Gastroesophageal sphincter (tissue), 4 donors: ENCODE data around the gene UXS1. TPM values are rescaled to one million over a fixed set of nuclear protein-coding genes. Genes with fewer than 3 reads are reported as not detected.

Source experiments
- ATAC-seq: fragments of 150-250 bp; one replicate; pipeline ENCODE4 v1.9.1; 2016; ENCODE audit warnings: mild to moderate bottlenecking, moderate library complexity
- H3K27ac ChIP-seq, 4 donors: fragments of 200-600 bp; sonication (generic) in 3 of 4; 1 replicate in 3 of 4; 2 replicates in 1 of 4; pipeline ENCODE4 v1.5.1; 2016 to 2019
- H3K27me3 ChIP-seq: fragments of 200-600 bp; sonication (generic); one replicate; pipeline ENCODE4 v1.5.1; 2019
- H3K36me3 ChIP-seq, 2 donors: fragments of 200-600 bp; sonication (generic); one replicate each; pipeline ENCODE4 v1.5.1; 2019; ENCODE audit warnings: control low read depth in 1 of 2
- H3K4me1 ChIP-seq, 3 donors: fragments of 200-600 bp; sonication (generic); 1 replicate in 2 of 3; 2 replicates in 1 of 3; pipeline ENCODE4 v1.5.1; 2016 to 2019; ENCODE audit warnings: control low read depth in 2 of 3
- H3K4me3 ChIP-seq, 2 donors: fragments of 200-600 bp; sonication (generic); one replicate each; pipeline ENCODE4 v1.5.1; 2019; ENCODE audit warnings: mild to moderate bottlenecking in 1 of 2, moderate library complexity in 1 of 2
- H3K9me3 ChIP-seq, 3 donors: fragments of 200-600 bp; sonication (generic); one replicate each; pipeline ENCODE4 v1.5.1; 2017 to 2019; ENCODE audit warnings: control low read depth in 2 of 3
- EP300 ChIP-seq: sonication (generic); formaldehyde crosslinking; IDR thresholded peaks from one replicate; pipeline ENCODE4 v1.6.1; 2017; ENCODE audit warnings: antibody characterized with exemption, mild to moderate bottlenecking
- POLR2A ChIP-seq, 2 donors: fragments of 450-650 bp; IDR thresholded peaks; one replicate each; pipeline ENCODE4 v1.6.1; 2017; ENCODE audit warnings: antibody characterized with exemption in 2 of 2, mild to moderate bottlenecking in 2 of 2, moderate library complexity in 1 of 2
- POLR2AphosphoS5 ChIP-seq: sonication (generic); formaldehyde crosslinking; IDR thresholded peaks from one replicate; pipeline ENCODE4 v1.6.1; 2017; ENCODE audit warnings: antibody characterized with exemption
- WGBS, 2 donors: methylation state at CpG; one replicate each; pipeline ENCODE4 v1.1.5; 2018; ENCODE audit warnings: low coverage in 1 of 2; 5-methylcytosine and 5-hydroxymethylcytosine counted together
- total RNA-seq, 4 donors: library from RNA; depleted of rRNA; stranded (reverse); fragments of >200 nt; gene quantifications; one replicate each; pipeline ENCODE4 v1.1.0, GENCODE V29; 2016
- TF ChIP-seq, protein P1 (sequence below), 4 experiments: fragments of 200-600 bp in 2 of 4; fragments of 450-650 bp in 2 of 4; sonication (generic) in 1 of 4; IDR thresholded peaks; one replicate each; pipeline ENCODE4 v1.5.1; 2017 to 2019; ENCODE audit warnings: antibody characterized with exemption in 4 of 4, mild to moderate bottlenecking in 2 of 4, moderate library complexity in 2 of 4

Gene UXS1
- total RNA-seq, 4 donors from 2014 or later, result 34.7 to 58.9 (median 52.1) TPM

DNA sequence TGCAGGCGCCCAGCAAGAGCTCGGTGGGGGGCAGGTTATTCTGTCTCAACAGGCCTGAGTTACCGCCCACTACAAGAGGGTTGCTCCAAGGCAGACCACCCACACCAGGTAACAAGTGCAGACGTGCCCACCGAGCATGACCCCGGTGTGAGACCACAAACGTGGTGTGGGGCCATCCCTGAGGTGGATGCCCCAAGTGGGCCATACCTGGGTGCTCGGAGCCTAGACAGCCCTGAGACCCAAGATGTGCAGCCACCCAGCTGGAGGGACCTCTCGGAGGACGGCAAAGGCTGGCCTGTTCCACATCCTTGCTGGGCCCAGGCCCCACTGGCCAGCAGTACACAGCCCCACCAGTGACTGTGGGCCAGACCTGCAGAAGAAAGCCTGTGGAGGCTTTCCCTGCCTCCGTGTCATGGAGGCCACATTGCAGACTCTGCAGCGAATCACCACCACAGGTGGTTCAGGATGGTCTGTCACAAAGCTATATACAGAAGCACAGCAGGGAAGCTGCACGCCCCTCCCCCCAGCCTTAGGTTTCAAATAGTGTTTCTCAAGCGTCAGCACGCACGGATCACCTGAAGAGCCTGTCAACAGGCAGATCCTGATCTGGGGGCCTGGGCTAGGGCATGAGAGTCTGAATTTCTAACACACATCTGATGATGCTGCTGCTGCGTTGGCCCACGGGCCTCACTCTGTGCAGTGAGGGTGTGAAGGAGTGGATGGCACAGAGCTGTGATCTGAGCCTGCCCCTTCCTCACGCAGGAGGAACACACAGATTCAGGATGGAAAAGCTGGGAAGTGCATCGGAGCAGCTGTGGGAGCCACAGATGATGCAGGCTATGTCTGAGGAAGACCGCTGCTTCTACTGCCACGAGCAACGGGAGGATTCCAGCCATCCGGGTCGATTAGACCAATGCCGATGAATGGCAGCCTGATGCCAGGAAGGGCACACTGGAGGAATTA, 96.8 kb downstream of the UXS1 start:
- Histone ChIP-seq H3K9me3 (no peaks in the 10 kb centered on the region), H3K4me3 (no peak overlapping the region), H3K27me3 (no peaks in the 10 kb centered on the region), H3K4me1 (no peaks in the 10 kb centered on the region), H3K27ac (no peak overlapping the region), H3K36me3 (peaks cover 0 to 92% of the 10 kb centered on the region in 2 donors)
- WGBS, 2 donors, result 95 to 100% methylated on average over 4 to 8 of the region's 26 CpGs
- TF ChIP-seq POLR2A (IDR thresholded peaks at IDR 0.05) (no peak), POLR2AphosphoS5 (no peak), EP300 (no peak)
- TF ChIP-seq, protein P1, sequence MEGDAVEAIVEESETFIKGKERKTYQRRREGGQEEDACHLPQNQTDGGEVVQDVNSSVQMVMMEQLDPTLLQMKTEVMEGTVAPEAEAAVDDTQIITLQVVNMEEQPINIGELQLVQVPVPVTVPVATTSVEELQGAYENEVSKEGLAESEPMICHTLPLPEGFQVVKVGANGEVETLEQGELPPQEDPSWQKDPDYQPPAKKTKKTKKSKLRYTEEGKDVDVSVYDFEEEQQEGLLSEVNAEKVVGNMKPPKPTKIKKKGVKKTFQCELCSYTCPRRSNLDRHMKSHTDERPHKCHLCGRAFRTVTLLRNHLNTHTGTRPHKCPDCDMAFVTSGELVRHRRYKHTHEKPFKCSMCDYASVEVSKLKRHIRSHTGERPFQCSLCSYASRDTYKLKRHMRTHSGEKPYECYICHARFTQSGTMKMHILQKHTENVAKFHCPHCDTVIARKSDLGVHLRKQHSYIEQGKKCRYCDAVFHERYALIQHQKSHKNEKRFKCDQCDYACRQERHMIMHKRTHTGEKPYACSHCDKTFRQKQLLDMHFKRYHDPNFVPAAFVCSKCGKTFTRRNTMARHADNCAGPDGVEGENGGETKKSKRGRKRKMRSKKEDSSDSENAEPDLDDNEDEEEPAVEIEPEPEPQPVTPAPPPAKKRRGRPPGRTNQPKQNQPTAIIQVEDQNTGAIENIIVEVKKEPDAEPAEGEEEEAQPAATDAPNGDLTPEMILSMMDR (IDR thresholded peaks at IDR 0.05), result no peak
- no peak for ATAC-seq

DNA sequence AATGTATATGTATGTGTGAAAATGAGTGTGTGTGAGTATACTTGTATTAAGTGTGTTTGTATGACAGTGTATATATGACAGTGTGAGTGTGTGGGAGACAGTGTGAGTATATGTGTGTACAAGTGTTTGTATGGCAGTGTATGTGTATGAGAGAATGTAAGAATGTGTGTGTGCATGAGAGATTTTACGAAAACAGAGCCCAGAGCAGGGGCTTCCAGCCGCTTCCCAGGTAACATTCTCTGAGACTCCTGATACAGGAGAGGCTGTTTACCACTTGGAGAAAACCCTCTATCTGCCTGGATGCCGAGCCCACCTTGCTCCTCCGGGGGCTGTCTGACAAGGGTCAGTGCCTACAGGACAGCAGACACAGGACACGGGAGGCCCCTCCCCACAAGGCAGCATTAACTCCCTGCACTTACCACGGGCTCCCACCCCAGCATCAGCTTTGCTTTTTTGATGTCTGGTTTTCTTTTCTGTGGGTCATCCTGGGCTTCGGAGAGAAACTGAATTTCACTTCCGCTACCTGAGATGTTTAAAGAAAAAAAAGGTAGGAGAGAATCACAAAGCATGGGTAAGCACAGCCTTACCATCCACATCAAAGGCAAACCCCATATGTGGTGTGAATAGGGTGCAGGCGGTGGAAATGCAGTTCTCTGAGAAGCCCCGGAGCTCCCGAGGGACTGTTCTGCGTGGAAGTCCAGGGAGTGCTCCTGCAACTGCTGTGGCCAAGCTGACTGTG, 97.6 kb downstream of the UXS1 start:
- no peak for ATAC-seq
- Histone ChIP-seq H3K9me3 (no peaks in the 10 kb centered on the region), H3K27me3 (no peaks in the 10 kb centered on the region), H3K4me1 (no peaks in the 10 kb centered on the region), H3K36me3 (peaks cover 0 to 90% of the 10 kb centered on the region in 2 donors), H3K27ac (no peak overlapping the region), H3K4me3 (no peak overlapping the region)
- WGBS, 2 donors, result 79 to 90% methylated on average over 5 to 9 of the region's 12 CpGs
- TF ChIP-seq EP300 (no peak), POLR2A (IDR thresholded peaks at IDR 0.05) (no peak), POLR2AphosphoS5 (no peak)
- TF ChIP-seq, protein P1 (IDR thresholded peaks at IDR 0.05), result no peak

DNA sequence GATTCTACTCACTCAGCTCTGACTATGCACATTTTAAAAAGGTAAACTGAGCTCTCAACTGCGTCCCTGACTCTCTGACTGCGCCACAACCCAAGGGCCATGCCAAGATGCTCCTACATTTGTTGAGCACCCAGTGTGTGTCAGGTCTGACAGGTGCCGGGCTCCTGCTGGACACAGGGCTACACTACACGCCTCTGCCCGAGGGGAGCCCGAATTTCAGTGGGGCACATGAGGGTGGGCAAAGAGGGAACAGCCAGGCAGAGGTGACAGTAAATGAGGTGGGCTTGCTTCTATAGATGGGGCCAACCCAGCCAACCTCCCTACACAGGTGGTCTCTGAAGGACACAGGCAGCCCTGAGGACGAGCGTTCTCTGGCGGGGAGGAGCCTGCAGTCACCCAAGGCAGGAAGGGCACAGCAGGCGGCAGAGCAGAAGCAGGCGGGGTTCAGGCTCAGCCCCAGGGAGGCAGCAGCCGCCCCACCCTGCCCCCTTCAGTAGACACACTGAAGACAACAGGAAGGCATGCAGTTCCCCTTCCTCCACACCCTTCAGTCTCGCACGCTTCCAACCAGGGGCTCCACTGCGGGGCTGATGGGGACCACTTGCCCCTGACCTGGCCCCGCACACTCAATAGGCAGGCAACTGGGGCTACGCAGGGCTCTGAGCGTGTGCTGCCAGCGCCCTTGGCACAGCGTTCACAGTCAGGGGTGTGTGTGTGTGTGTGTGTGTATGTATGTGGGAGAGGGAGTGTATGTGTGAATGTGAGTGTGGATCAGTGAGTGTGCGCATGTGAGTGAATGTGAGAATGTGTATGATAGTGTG, 98.4 kb downstream of the UXS1 start:
- TF ChIP-seq, protein P1 (IDR thresholded peaks at IDR 0.05), result no peak
- no peak for TF ChIP-seq EP300
- TF ChIP-seq POLR2A (IDR thresholded peaks at IDR 0.05), result no peak
- TF ChIP-seq POLR2AphosphoS5, result no peak
- Histone ChIP-seq H3K4me3 (no peak overlapping the region), H3K27me3 (no peaks in the 10 kb centered on the region), H3K4me1 (no peaks in the 10 kb centered on the region), H3K9me3 (no peaks in the 10 kb centered on the region), H3K27ac (no peak overlapping the region), H3K36me3 (peaks cover 0 to 82% of the 10 kb centered on the region in 2 donors)
- ATAC-seq, result peak; percentile 40
- WGBS, 2 donors, result 93 to 94% methylated on average over 3 to 6 of the region's 21 CpGs

DNA sequence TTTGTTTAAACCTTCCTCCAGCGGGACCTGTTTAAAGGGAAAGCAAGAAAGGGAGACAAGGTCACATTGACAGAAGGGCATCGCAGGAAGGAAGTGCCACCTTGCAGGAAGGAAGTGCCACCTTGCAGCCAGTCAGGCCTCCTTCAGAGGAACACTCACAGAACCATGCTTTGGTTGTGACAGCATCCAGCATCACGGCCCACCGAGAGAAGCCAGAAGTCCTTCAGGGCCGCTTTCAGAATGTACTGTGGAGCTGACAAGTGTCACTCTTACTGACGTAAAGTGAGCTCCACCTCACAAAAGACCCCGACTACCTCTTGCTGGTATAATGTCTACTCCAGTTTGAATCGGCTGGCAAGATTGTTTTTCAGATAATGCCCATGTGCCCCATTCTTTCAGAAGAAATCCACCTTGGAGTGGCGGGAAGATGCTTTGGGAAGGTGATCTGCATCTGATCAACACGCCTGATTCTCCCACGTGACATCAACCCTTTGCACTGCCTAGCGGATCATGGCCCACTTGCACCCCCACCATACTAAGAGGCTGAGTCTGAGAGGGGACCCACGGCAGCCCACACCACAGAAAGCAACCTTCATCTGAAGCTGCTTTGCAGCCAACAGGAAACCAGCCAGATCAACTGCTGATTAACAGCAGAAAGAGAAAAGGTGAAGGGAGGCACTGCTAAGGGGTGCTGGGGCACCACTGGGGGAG, 99.8 kb downstream of the UXS1 start:
- no peaks in the 10 kb centered on the region for H3K4me1 ChIP-seq
- no peaks in the 10 kb centered on the region for H3K27me3 ChIP-seq
- 58 to 77% methylated on average over 4 to 10 of the region's 13 CpGs for WGBS, 2 donors
- no peaks in the 10 kb centered on the region for H3K9me3 ChIP-seq
- ATAC-seq, result no peak
- H3K27ac ChIP-seq, result no peak overlapping the region
- no peak overlapping the region for H3K4me3 ChIP-seq
- peaks cover 0 to 68% of the 10 kb centered on the region in 2 donors for H3K36me3 ChIP-seq
- TF ChIP-seq EP300 (no peak), POLR2AphosphoS5 (no peak), POLR2A (IDR thresholded peaks at IDR 0.05) (no peak)
- TF ChIP-seq, protein P1 (IDR thresholded peaks at IDR 0.05), result no peak
